HepG2 (cell line): Measurements from ENCODE around the gene CRAT. TPM values are rescaled to one million over a fixed set of nuclear protein-coding genes. Genes with fewer than 3 reads are reported as not detected.
A peak's percentile ranks its signal among the peaks of the same experiment; 100 is the strongest.

Experiments
- ESRRA ChIP-seq: sonication (generic); formaldehyde crosslinking; IDR thresholded peaks from 2 replicates; pipeline ENCODE4 v1.5.1; 2020; ENCODE audit warnings: mild to moderate bottlenecking, low read depth, missing genetic modification reagents
- HOXA3 ChIP-seq: sonication (generic); formaldehyde crosslinking; IDR thresholded peaks from 2 replicates; pipeline ENCODE4 v1.5.0; 2020; ENCODE audit warnings: missing genetic modification reagents
- MYC ChIP-seq: sonication (generic); formaldehyde crosslinking; IDR thresholded peaks from 2 replicates; pipeline ENCODE4 v1.9.0; 2021; ENCODE audit warnings: missing genetic modification reagents, borderline replicate concordance
- SALL1 ChIP-seq: sonication (generic); formaldehyde crosslinking; IDR thresholded peaks from 2 replicates; pipeline ENCODE4 v1.8.0; 2022; ENCODE audit warnings: mild to moderate bottlenecking, missing genetic modification reagents
- ZMYM2 ChIP-seq: sonication (generic); formaldehyde crosslinking; IDR thresholded peaks from 2 replicates; pipeline ENCODE4 v1.8.0; 2022; ENCODE audit warnings: mild to moderate bottlenecking, missing genetic modification reagents
- ZMYM4 ChIP-seq: sonication (generic); formaldehyde crosslinking; IDR thresholded peaks from 2 replicates; pipeline ENCODE4 v1.8.1; 2023; ENCODE audit warnings: mild to moderate bottlenecking, missing genetic modification reagents
- ZNF44 ChIP-seq: sonication (generic); formaldehyde crosslinking; IDR thresholded peaks from 2 replicates; pipeline ENCODE4 v1.5.1; 2020; ENCODE audit warnings: mild to moderate bottlenecking, missing genetic modification reagents
- ZNF570 ChIP-seq: sonication (generic); formaldehyde crosslinking; IDR thresholded peaks from 2 replicates; pipeline ENCODE4 v1.4.0; 2020; ENCODE audit warnings: mild to moderate bottlenecking, missing genetic modification reagents, borderline replicate concordance
- polyA plus RNA-seq, 8 experiments: library from polyadenylated mRNA; depleted of rRNA in 3 of 8; stranded (reverse) in 7 of 8; unstranded in 1 of 8; fragments of >200 nt; fragmentation: Illumina TruSeq in 4 of 8; extraction: Trizol in 4 of 8; gene quantifications; 2 replicates each; pipeline versions ENCODE4 v1.2.1 to v1.2.3, GENCODE V29; 2011 to 2016; ENCODE audit warnings: low read depth in 4 of 8, missing spikeins in 1 of 8, mixed read lengths in 1 of 8; ENCODE audit not compliant: insufficient read depth in 1 of 8
- total RNA-seq, 5 experiments: library from RNA; depleted of rRNA; stranded (reverse); fragments of >200 nt; fragmentation: Illumina TruSeq; extraction: Trizol; gene quantifications; 2 replicates each; pipeline ENCODE4 v1.2.3, GENCODE V29; 2016; ENCODE audit warnings: low read depth in 1 of 5
- TF ChIP-seq, protein P1 (sequence below): sonication (generic); formaldehyde crosslinking; IDR thresholded peaks from 2 replicates; pipeline ENCODE4 v1.5.0; 2020; ENCODE audit warnings: mild to moderate bottlenecking, missing genetic modification reagents
- TF ChIP-seq, protein P2 (sequence below): sonication (generic); formaldehyde crosslinking; IDR thresholded peaks from 2 replicates; pipeline ENCODE4 v1.5.0; 2020; ENCODE audit warnings: mild to moderate bottlenecking, missing genetic modification reagents

Gene CRAT
- total and polyA plus RNA-seq, 2 of the 13 experiments (the other 11 are each of a cell fraction or from before 2014, with no cell fraction given), result 26.1 to 26.6 TPM

DNA sequence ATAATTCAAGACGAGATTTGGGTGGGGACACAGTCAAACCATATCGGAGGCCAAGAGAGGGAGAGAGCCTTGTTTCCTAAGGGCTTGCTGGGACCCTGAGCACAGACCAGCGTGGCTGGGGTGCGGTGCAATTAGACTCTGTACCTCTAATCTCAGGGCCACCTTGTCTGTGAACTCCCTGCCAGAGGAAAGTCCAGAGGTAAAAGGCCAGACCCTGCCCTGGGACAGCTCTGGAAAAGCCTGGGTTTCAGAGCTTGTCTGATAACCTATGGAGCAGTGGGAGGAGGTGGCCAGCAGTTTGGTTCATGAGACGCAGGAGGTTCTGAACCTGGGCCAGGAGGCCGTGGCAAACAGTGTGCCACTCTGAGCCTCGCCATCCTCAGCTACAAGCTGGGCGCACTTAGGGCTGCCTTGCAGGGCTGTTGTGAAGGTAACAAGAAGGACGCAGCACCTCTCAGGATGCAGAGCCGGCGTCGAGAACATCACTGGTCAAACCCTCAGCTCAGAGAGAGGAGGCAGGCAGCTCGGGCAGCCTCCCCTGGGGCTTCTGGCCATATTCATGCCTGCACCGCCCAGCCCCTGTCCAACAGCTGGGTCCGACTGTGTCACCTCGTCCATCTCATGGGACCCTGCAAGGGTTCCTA, 34.5 kb downstream of the CRAT start (continued):
- TF ChIP-seq, protein P1, sequence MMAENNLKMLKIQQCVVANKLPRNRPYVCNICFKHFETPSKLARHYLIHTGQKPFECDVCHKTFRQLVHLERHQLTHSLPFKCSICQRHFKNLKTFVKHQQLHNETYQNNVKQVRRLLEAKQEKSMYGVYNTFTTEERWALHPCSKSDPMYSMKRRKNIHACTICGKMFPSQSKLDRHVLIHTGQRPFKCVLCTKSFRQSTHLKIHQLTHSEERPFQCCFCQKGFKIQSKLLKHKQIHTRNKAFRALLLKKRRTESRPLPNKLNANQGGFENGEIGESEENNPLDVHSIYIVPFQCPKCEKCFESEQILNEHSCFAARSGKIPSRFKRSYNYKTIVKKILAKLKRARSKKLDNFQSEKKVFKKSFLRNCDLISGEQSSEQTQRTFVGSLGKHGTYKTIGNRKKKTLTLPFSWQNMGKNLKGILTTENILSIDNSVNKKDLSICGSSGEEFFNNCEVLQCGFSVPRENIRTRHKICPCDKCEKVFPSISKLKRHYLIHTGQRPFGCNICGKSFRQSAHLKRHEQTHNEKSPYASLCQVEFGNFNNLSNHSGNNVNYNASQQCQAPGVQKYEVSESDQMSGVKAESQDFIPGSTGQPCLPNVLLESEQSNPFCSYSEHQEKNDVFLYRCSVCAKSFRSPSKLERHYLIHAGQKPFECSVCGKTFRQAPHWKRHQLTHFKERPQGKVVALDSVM (CRISPR knock-in tag), result no peak
- TF ChIP-seq ZNF44, result no peak
- TF ChIP-seq, protein P2, sequence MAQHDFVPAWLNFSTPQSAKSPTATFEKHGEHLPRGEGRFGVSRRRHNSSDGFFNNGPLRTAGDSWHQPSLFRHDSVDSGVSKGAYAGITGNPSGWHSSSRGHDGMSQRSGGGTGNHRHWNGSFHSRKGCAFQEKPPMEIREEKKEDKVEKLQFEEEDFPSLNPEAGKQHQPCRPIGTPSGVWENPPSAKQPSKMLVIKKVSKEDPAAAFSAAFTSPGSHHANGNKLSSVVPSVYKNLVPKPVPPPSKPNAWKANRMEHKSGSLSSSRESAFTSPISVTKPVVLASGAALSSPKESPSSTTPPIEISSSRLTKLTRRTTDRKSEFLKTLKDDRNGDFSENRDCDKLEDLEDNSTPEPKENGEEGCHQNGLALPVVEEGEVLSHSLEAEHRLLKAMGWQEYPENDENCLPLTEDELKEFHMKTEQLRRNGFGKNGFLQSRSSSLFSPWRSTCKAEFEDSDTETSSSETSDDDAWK (CRISPR knock-in tag), result no peak
- 0 out of 2 replicates have a peak, but pooled peaks have one; percentile 26 for TF ChIP-seq ZMYM2 (CRISPR knock-in tag)
- TF ChIP-seq HOXA3 (CRISPR knock-in tag), result peak; percentile 34; the same call in 1 of the 2 replicates
- TF ChIP-seq ESRRA (CRISPR knock-in tag), result peak; percentile 60; the same call in 1 of the 2 replicates
- peak; percentile 23; the same call in 1 of the 2 replicates for TF ChIP-seq SALL1
- no peak for TF ChIP-seq ZNF570
- peak; percentile 62; the same call in 1 of the 2 replicates for TF ChIP-seq ZMYM4 (CRISPR knock-in tag)
- 0 out of 2 replicates have a peak, but pooled peaks have one; percentile 24 for TF ChIP-seq MYC (CRISPR knock-in tag)
